Measurements from ENCODE around the gene ANKS1A. TPM values are rescaled to one million over a fixed set of nuclear protein-coding genes. Genes with fewer than 3 reads are reported as not detected.

Gene ANKS1A
- total and polyA plus RNA-seq, 5 donors from 2014 or later: 1.4 to 10.6 (median 1.5) TPM

DNA sequence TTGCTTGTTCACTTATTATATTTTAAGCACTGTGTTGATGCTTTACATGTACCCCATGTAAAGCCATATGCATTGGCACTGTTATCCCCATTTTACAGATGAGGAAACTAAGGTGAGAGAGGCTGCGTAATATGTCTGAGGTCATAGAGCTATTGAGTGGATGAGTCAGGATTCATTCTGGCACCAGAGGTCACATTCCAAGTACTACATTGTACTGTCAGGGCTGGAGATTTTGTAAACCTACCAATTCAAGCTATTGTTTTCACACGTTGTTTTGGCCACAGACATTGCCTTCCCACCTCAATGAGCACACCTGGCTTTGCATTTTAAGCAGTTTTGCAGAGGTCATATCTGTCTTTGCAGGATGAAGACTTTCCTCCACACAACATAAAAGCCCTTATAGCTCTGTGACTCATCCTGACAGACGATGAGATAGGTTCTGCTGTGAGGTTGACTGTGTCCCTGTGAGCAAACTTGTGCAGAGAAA lies 33.2 kb downstream of the ANKS1A start:
- no peak for DNase-seq

DNA sequence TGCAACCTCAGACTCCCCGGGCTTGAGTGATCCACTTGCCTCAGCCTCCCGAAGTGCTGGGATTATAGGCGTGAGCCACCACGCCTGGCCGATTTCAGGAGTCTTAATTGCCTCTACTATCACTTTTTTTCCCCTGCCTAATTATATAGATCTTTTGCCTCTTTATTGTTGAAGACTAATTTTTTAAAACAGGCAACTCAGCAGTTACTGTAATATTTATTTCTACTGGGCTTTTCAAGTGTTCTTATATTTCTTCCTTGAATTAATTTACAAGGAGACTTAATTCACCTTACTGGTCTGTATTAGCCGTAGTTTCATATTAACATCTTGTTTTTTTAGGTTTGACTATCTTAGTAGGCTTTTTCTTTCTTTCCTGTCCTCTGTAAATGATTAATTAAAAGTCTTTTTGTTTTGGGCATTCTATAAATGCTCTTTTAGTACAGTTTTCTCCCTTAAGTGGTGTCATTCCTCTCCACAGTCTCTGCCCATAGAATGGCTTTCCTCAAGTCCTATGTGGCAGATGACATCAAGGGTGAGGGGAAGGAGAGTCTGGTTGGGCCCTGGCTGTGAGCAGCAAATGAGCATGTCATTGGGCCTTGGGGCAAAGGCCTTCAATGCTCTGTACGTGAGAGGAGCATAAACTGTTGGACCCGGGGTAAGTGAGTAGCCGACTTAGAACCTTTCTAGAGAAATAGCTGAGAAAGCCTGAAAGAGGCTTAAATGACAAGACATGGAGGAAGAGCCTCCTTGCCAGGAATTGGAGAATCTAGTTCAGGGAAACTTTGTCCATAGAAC lies 36.0 kb downstream of the ANKS1A start:
- Mint-ChIP-seq H3K9me3 (no peaks in the 10 kb centered on the region), H3K4me3 (no peak overlapping the region), H3K4me1 (peaks cover 0 to 9% (median 2%) of the 10 kb centered on the region in 4 donors), H3K27me3 (no peaks in the 10 kb centered on the region), H3K36me3 (peaks cover 3% of the 10 kb centered on the region), H3K27ac (no peak overlapping the region)
- Histone ChIP-seq H3K36me3 (ENCODE audit: control insufficient read depth, insufficient read depth, low read length) (no peaks in the 10 kb centered on the region), H3K4me3 (ENCODE audit: low read depth, low read length) (no peak overlapping the region), H3K9me3 (ENCODE audit: control insufficient read depth in 2 of 2, low read length in 2 of 2) (no peaks in the 10 kb centered on the region), H3K27ac (ENCODE audit: insufficient read depth, low read length, poor library complexity, severe bottlenecking) (no peak overlapping the region), H3K4me1 (ENCODE audit: control insufficient read depth, insufficient read depth, low read length, poor library complexity, severe bottlenecking) (no peaks in the 10 kb centered on the region), H3K27me3 (ENCODE audit: control insufficient read depth, insufficient read depth, low read length) (no peaks in the 10 kb centered on the region)
- ATAC-seq (ENCODE audit: low read depth in 2 of 2): no peak
- DNase-seq: no peak

More for the DNA sequence above, 33.2 kb downstream of the ANKS1A start:
- peaks cover 0 to 4% (median 3%) of the 10 kb centered on the region in 4 donors for H3K4me1 Mint-ChIP-seq
- H3K27me3 Mint-ChIP-seq: no peaks in the 10 kb centered on the region
- H3K4me3 Mint-ChIP-seq: no peak overlapping the region
- H3K27ac ChIP-seq (ENCODE audit: insufficient read depth, low read length, poor library complexity, severe bottlenecking): no peak overlapping the region
- no peak for ATAC-seq (ENCODE audit: low read depth in 2 of 2)
- no peaks in the 10 kb centered on the region for H3K27me3 ChIP-seq (ENCODE audit: control insufficient read depth, insufficient read depth, low read length)
- H3K27ac Mint-ChIP-seq: no peak overlapping the region
- no peaks in the 10 kb centered on the region for H3K36me3 ChIP-seq (ENCODE audit: control insufficient read depth, insufficient read depth, low read length)
- peaks cover 0 to 4% (median 0%) of the 10 kb centered on the region in 7 donors for H3K9me3 Mint-ChIP-seq
- no peaks in the 10 kb centered on the region for H3K9me3 ChIP-seq (ENCODE audit: control insufficient read depth in 2 of 2, low read length in 2 of 2)
- H3K4me3 ChIP-seq (ENCODE audit: low read depth, low read length): no peak overlapping the region
- peaks cover 14% of the 10 kb centered on the region for H3K36me3 Mint-ChIP-seq
- no peaks in the 10 kb centered on the region for H3K4me1 ChIP-seq (ENCODE audit: control insufficient read depth, insufficient read depth, low read length, poor library complexity, severe bottlenecking)

DNA sequence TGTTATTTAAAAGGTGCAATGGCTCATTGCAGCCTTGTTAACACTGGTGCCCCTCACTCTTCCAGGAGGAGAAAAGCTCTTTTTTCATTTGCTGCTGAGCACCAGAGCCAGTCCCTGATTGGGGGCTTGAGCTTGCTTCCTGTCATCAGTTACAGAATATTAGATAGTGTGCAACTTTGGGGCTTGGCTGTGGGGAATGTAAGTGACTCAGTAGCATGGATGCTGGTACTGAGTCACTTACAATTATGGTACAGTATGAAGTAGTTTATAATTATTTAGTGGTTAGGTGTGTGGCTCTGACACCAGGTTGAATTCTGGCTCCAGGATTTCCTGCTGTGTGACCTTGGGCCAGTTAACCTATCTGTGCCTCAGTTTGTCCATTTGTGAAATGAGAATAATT lies 37.6 kb downstream of the ANKS1A start:
- no peaks in the 10 kb centered on the region for H3K36me3 Mint-ChIP-seq
- peaks cover 0 to 6% (median 2%) of the 10 kb centered on the region in 4 donors for H3K4me1 Mint-ChIP-seq
- no peaks in the 10 kb centered on the region for H3K4me1 ChIP-seq (ENCODE audit: control insufficient read depth, insufficient read depth, low read length, poor library complexity, severe bottlenecking)
- H3K27ac Mint-ChIP-seq: peak overlapping the region in 1 of 3 donors; percentile 9
- H3K27ac ChIP-seq (ENCODE audit: insufficient read depth, low read length, poor library complexity, severe bottlenecking): no peak overlapping the region
- no peaks in the 10 kb centered on the region for H3K36me3 ChIP-seq (ENCODE audit: control insufficient read depth, insufficient read depth, low read length)
- no peaks in the 10 kb centered on the region for H3K27me3 Mint-ChIP-seq
- ATAC-seq (ENCODE audit: low read depth in 2 of 2) (no peak), DNase-seq (no peak)
- H3K9me3 ChIP-seq (ENCODE audit: control insufficient read depth in 2 of 2, low read length in 2 of 2): no peaks in the 10 kb centered on the region
- H3K27me3 ChIP-seq (ENCODE audit: control insufficient read depth, insufficient read depth, low read length): no peaks in the 10 kb centered on the region
- H3K4me3 ChIP-seq (ENCODE audit: low read depth, low read length): no peak overlapping the region
- H3K4me3 Mint-ChIP-seq: no peak overlapping the region
- no peaks in the 10 kb centered on the region for H3K9me3 Mint-ChIP-seq

DNA sequence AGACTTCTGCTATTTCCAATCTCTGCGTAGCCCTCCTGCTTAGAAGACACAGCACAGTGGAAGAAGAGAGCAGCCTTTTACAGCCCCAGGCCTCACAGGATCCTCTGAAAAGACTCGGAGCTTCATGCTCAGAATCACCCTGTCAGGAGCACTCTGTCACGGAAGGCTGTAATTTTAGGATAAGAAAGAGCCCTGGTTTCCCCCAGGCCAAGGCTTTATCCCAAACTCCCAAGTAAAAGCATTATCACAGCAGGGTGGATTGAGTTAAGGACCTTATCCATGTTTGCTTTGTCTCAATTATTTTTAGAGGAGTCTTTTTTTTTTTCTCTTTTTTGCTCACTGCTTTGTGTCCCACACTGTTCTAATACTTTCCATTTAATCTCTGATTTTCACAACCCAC lies 39.2 kb downstream of the ANKS1A start:
- Histone ChIP-seq H3K4me1 (ENCODE audit: control insufficient read depth, insufficient read depth, low read length, poor library complexity, severe bottlenecking) (no peaks in the 10 kb centered on the region), H3K27me3 (ENCODE audit: control insufficient read depth, insufficient read depth, low read length) (no peaks in the 10 kb centered on the region), H3K36me3 (ENCODE audit: control insufficient read depth, insufficient read depth, low read length) (no peaks in the 10 kb centered on the region), H3K9me3 (ENCODE audit: control insufficient read depth in 2 of 2, low read length in 2 of 2) (no peaks in the 10 kb centered on the region), H3K4me3 (ENCODE audit: low read depth, low read length) (no peak overlapping the region), H3K27ac (ENCODE audit: insufficient read depth, low read length, poor library complexity, severe bottlenecking) (no peak overlapping the region)
- DNase-seq (no peak), ATAC-seq (ENCODE audit: low read depth in 2 of 2) (no peak)
- peaks cover 0 to 8% (median 4%) of the 10 kb centered on the region in 4 donors for H3K4me1 Mint-ChIP-seq
- no peak overlapping the region for H3K4me3 Mint-ChIP-seq
- H3K27me3 Mint-ChIP-seq: no peaks in the 10 kb centered on the region
- H3K9me3 Mint-ChIP-seq: no peaks in the 10 kb centered on the region
- no peak overlapping the region for H3K27ac Mint-ChIP-seq
- H3K36me3 Mint-ChIP-seq: no peaks in the 10 kb centered on the region

DNA sequence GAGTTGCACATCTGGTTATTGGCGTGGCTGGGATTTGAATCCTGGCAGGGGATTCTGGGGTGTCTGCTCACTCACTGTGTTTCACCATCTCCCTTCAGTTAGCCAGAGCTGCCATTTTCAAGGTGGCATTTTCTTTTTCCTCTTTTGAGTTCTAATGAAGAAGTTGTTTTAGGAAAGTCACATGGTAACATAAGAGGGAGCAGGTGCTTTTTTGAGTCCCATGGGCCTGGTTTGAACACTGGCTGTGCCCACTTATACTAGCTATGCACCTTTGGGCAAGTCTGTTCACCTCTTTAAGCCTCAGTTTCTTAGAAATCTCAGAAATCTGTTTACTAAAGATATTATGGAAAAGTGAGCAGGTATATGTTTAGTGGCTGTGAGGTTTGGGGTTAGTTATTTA lies 39.6 kb downstream of the ANKS1A start:
- H3K9me3 ChIP-seq (ENCODE audit: control insufficient read depth in 2 of 2, low read length in 2 of 2): no peaks in the 10 kb centered on the region
- H3K27me3 Mint-ChIP-seq: no peaks in the 10 kb centered on the region
- H3K4me3 Mint-ChIP-seq: no peak overlapping the region
- H3K4me1 Mint-ChIP-seq: peaks cover 0 to 8% (median 4%) of the 10 kb centered on the region in 4 donors
- no peaks in the 10 kb centered on the region for H3K9me3 Mint-ChIP-seq
- no peaks in the 10 kb centered on the region for H3K36me3 Mint-ChIP-seq
- no peak overlapping the region for H3K4me3 ChIP-seq (ENCODE audit: low read depth, low read length)
- no peak for DNase-seq
- no peaks in the 10 kb centered on the region for H3K36me3 ChIP-seq (ENCODE audit: control insufficient read depth, insufficient read depth, low read length)
- H3K27me3 ChIP-seq (ENCODE audit: control insufficient read depth, insufficient read depth, low read length): no peaks in the 10 kb centered on the region
- H3K27ac ChIP-seq (ENCODE audit: insufficient read depth, low read length, poor library complexity, severe bottlenecking): no peak overlapping the region
- no peak overlapping the region for H3K27ac Mint-ChIP-seq
- no peak for ATAC-seq (ENCODE audit: low read depth in 2 of 2)
- H3K4me1 ChIP-seq (ENCODE audit: control insufficient read depth, insufficient read depth, low read length, poor library complexity, severe bottlenecking): no peaks in the 10 kb centered on the region

DNA sequence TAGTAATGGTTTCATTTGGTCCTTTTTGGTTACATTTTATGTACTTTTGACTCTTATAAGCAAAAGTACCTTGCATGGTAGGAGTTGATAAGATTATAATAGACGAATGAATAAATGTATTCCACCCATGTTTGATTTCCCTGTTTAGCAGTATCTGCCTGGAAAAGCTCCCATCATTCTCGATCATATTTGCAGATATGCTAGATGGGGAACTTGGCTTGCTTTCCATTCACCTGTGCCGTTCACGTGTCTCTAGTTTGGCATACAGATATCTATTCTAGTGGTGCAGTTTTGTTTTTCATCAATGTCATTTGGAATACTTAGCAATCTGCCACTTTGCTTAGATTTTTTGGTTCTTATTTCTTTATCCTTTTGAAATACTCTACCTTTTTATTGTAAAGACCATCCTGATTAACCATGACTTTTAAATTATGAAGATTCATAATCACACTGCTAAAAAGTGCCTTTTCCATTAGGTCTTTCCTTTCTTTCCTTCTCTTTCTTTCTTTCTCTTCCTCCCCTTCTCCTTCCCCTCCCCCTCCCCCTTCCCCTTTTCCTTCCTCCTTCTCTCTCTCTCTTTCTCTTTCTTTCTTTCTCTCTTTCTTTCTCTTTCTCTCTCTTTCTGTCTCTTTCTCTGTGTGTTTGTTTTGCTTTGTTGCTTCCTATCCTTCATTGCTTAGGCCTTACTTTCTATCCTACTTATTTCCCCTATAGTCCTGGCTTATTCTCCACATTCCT lies 40.4 kb downstream of the ANKS1A start:
- Histone ChIP-seq H3K4me1 (ENCODE audit: control insufficient read depth, insufficient read depth, low read length, poor library complexity, severe bottlenecking) (no peaks in the 10 kb centered on the region), H3K27me3 (ENCODE audit: control insufficient read depth, insufficient read depth, low read length) (no peaks in the 10 kb centered on the region), H3K27ac (ENCODE audit: insufficient read depth, low read length, poor library complexity, severe bottlenecking) (no peak overlapping the region), H3K36me3 (ENCODE audit: control insufficient read depth, insufficient read depth, low read length) (no peaks in the 10 kb centered on the region), H3K4me3 (ENCODE audit: low read depth, low read length) (no peak overlapping the region), H3K9me3 (ENCODE audit: control insufficient read depth in 2 of 2, low read length in 2 of 2) (no peaks in the 10 kb centered on the region)
- no peaks in the 10 kb centered on the region for H3K27me3 Mint-ChIP-seq
- DNase-seq (no peak), ATAC-seq (ENCODE audit: low read depth in 2 of 2) (no peak)
- peaks cover under 1% of the 10 kb centered on the region for H3K36me3 Mint-ChIP-seq
- no peaks in the 10 kb centered on the region for H3K9me3 Mint-ChIP-seq
- H3K4me1 Mint-ChIP-seq: peaks cover 0 to 10% (median 4%) of the 10 kb centered on the region in 4 donors
- H3K4me3 Mint-ChIP-seq: no peak overlapping the region
- H3K27ac Mint-ChIP-seq: no peak overlapping the region

DNA sequence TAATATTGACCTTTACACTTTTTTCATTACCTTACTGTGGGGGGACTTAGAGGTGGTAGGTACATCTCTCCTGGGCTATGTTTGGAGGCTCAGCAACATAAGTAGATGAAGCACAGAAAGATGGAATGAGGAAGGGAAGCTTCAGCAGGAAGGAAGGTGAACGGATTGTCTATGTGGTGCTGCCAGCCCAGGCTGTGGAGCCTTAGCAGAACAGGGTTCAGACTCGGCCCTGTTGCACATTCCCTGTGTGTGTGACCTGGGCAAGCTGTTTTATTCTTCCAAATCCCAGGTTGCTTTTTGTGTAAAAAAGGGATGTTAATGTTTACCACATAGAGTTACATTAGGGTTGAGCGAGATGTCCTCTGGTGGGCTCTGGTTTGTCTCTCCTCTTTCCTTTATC lies 41.2 kb downstream of the ANKS1A start:
- DNase-seq (no peak), ATAC-seq (ENCODE audit: low read depth in 2 of 2) (no peak)
- peaks cover 4% of the 10 kb centered on the region for H3K36me3 Mint-ChIP-seq
- H3K9me3 Mint-ChIP-seq: no peaks in the 10 kb centered on the region
- no peak overlapping the region for H3K4me3 ChIP-seq (ENCODE audit: low read depth, low read length)
- H3K36me3 ChIP-seq (ENCODE audit: control insufficient read depth, insufficient read depth, low read length): no peaks in the 10 kb centered on the region
- no peaks in the 10 kb centered on the region for H3K27me3 Mint-ChIP-seq
- no peaks in the 10 kb centered on the region for H3K27me3 ChIP-seq (ENCODE audit: control insufficient read depth, insufficient read depth, low read length)
- H3K27ac ChIP-seq (ENCODE audit: insufficient read depth, low read length, poor library complexity, severe bottlenecking): no peak overlapping the region
- H3K9me3 ChIP-seq (ENCODE audit: control insufficient read depth in 2 of 2, low read length in 2 of 2): no peaks in the 10 kb centered on the region
- peak overlapping the region in 1 of 3 donors; percentile 15 for H3K27ac Mint-ChIP-seq
- peaks cover 0 to 15% (median 4%) of the 10 kb centered on the region in 4 donors for H3K4me1 Mint-ChIP-seq
- H3K4me1 ChIP-seq (ENCODE audit: control insufficient read depth, insufficient read depth, low read length, poor library complexity, severe bottlenecking): no peaks in the 10 kb centered on the region
- no peak overlapping the region for H3K4me3 Mint-ChIP-seq
